HCT116 (cell line): ENCODE results near the gene GPR150.

Experiments
- CTCF ChIP-seq, 3 experiments: fragments of 200-600 bp in 1 of 3; sonication (generic) in 1 of 3; IDR thresholded peaks in 2 of 3; conservative IDR thresholded peaks in 1 of 3; 2 replicates each; pipeline ENCODE4 v1.5.1; 2012 to 2017; ENCODE audit warnings: low read depth in 2 of 3, low read length in 2 of 3, antibody characterized with exemption in 1 of 3, borderline replicate concordance in 1 of 3, control low read depth in 1 of 3, mild to moderate bottlenecking in 1 of 3, mixed read lengths in 1 of 3, mixed run types in 1 of 3, moderate library complexity in 1 of 3; ENCODE audit not compliant: insufficient read depth in 1 of 3
- EZH2 ChIP-seq: fragments of 200-600 bp; sonication (generic); IDR thresholded peaks from 2 replicates; pipeline ENCODE4 v1.6.1; 2017; ENCODE audit warnings: antibody characterized with exemption, mixed run types
- EZH2phosphoT487 ChIP-seq: fragments of 200-600 bp; IDR thresholded peaks from 2 replicates; pipeline ENCODE4 v1.6.1; 2018; ENCODE audit warnings: antibody characterized with exemption, borderline replicate concordance
- POLR2A ChIP-seq: IDR thresholded peaks from 2 replicates; pipeline ENCODE4 v1.7.0; 2011; ENCODE audit warnings: borderline replicate concordance; ENCODE audit not compliant: insufficient read depth, insufficient read length; ENCODE audit errors: extremely low read depth

- TF ChIP-seq CTCF (IDR thresholded peaks at IDR 0.05 in 2 of 3, conservative IDR thresholded peaks at IDR 0.05 in 1 of 3; ENCODE audit: borderline replicate concordance in 1 of 3, insufficient read depth in 1 of 3, low read depth in 2 of 3, low read length in 2 of 3), result no peak
- no peak for TF ChIP-seq EZH2
- TF ChIP-seq EZH2phosphoT487, result no peak
- TF ChIP-seq POLR2A, result no peak
Observed at GRCh38 chr5:95599252-95599651, 20.6 kb upstream of the GPR150 start.
